GM12891 (cell line): ENCODE measurements around the gene TNFRSF25.
A peak's percentile ranks its signal among the peaks of the same experiment; 100 is the strongest.
"Not testable (repeated sequence)": the region's sequence is repeated elsewhere in the genome, so short reads cannot be mapped to it uniquely, and the experiment has no call there.

Experiments used
- DNase-seq: peaks from one replicate; pipeline ENCODE4 v3.0.0; 2011; ENCODE audit warnings: low spot score; ENCODE audit not compliant: insufficient read length
- FAIRE-seq: peaks from 2 replicates; lab custom pipeline; 2011; peaks lifted over from hg19 to GRCh38; lab: Jason Lieb, UNC
- PAX5 ChIP-seq: IDR thresholded peaks from 2 replicates; pipeline ENCODE4 v1.6.1; 2011; ENCODE audit warnings: low read length, moderate library complexity, mild to moderate bottlenecking; ENCODE audit not compliant: insufficient read depth, severe bottlenecking
- POLR2A ChIP-seq: IDR thresholded peaks from 2 replicates; pipeline ENCODE4 v1.6.1; 2011; ENCODE audit warnings: low read depth, low read length, control low read depth
- POLR2AphosphoS5 ChIP-seq: IDR thresholded peaks from 2 replicates; pipeline ENCODE4 v1.6.1; 2011; ENCODE audit warnings: low read depth, low read length, control low read depth
- POU2F2 ChIP-seq: IDR thresholded peaks from 2 replicates; pipeline ENCODE4 v1.6.1; 2011; ENCODE audit warnings: low read depth, mild to moderate bottlenecking, control low read depth, low read length, moderate library complexity
- SPI1 ChIP-seq: IDR thresholded peaks from 2 replicates; pipeline ENCODE4 v1.6.1; 2011; ENCODE audit warnings: low read depth, low read length, control low read depth
- TAF1 ChIP-seq: IDR thresholded peaks from 2 replicates; pipeline ENCODE4 v1.6.1; 2011; ENCODE audit warnings: low read depth, low read length, control low read depth

TNFRSF25 gene

DNA sequence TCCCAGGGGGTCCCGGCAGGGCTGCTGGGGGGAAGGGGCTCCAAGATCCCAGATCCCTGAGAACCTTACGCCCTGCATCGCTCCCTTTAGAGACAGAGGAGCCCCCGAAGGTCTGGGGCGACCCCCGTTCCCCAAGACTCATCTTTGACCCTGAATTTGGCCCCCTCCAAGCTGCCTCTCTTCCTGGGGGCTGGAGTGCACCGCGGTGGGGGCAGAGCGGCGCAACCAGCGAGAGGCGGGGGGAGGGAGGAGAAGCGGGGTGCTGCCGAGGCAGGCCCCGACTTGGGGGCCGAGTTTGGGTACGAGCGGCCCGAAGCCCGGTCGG is 30.9 kb upstream of the TNFRSF25 start:
- DNase-seq (no peak), FAIRE-seq (no peak)
- TF ChIP-seq POLR2AphosphoS5 (no peak), POU2F2 (no peak)

DNA sequence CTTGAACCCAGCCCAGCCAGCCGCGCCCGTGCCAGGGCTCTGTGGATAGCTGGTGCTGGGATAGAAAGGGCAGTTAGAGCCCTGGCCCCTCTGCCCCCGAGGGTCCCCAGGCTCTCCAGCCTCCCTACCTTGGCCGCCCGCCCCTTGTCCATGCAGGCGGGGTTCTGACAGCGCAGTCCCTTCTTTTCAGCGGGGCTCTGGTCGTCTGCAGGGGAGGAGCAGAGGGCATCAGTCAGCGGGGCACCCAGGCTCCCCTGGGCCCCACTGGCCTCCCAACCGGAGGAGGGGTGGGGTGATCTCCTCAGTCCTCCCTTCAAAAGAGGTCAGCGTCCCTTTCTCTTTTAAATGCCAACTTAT is 30.4 kb upstream of the TNFRSF25 start:
- DNase-seq: no peak
- no peak for TF ChIP-seq SPI1
- no peak for TF ChIP-seq POLR2AphosphoS5
- TF ChIP-seq POLR2A: no peak
- no peak for TF ChIP-seq TAF1
- no peak for TF ChIP-seq PAX5
- no peak for TF ChIP-seq POU2F2
- no peak for FAIRE-seq

GRCh38 chr1:6495540-6496364 is 29.8 kb upstream of the TNFRSF25 start:
- DNase-seq (no peak), FAIRE-seq (no peak)
- TF ChIP-seq SPI1 (no peak), POLR2AphosphoS5 (no peak), POLR2A (no peak), TAF1 (no peak), PAX5 (no peak), POU2F2 (no peak)

- FAIRE-seq: no peak
- TF ChIP-seq POLR2AphosphoS5 (no peak), TAF1 (no peak), POU2F2 (no peak), SPI1 (no peak), PAX5 (no peak)
- no peak for DNase-seq
Measured at GRCh38 chr1:6495041-6495441, 29.1 kb upstream of the TNFRSF25 start.

DNA sequence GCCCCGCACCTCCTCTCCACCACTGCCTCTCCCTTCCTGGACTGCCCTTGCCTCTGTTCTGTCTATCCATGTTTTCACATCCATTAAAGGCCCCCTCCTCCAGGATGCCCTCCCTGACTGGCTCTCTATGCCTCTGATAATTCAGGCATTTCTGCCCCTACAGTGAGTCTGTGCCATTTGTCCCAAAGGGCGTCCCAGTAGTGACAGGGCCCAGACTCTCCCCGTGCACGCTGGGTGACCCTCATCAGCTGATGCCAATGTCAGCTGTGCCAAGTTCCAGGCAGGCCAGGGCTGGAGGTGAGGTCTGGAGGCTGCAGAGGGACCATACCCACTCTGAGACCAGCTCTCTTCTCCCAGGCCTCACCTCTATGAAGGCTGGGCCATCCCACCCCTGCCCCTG is 28.7 kb upstream of the TNFRSF25 start:
- DNase-seq (no peak), FAIRE-seq (no peak)
- TF ChIP-seq POLR2AphosphoS5 (no peak), TAF1 (no peak), SPI1 (no peak), PAX5 (no peak)

DNA sequence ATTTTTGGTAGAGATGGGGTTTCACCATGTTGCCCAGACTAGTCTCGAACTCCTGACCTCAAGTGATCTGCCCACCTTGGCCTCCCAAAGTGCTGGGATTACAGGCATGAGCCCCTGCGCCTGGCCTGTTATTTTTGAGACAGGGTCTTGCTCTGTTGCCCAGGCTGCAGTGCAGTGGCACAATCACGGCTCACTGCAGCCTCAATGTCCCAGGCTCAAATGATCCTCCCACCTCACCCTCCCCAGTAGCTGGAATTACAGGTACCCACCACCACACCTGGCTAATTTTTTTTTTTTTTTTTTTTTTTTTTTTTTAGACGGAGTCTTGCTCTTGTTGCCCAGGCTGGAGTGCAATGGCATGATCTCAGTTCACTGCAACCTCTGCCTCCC is 27.9 kb upstream of the TNFRSF25 start:
- not testable (repeated sequence) for FAIRE-seq, DNase-seq

GRCh38 chr1:6491966-6492365 is 26.0 kb upstream of the TNFRSF25 start:
- TF ChIP-seq TAF1 (no peak), POU2F2 (no peak), POLR2AphosphoS5 (no peak), SPI1 (no peak), PAX5 (no peak), POLR2A (no peak)
- FAIRE-seq: no peak
- DNase-seq: no peak

DNA sequence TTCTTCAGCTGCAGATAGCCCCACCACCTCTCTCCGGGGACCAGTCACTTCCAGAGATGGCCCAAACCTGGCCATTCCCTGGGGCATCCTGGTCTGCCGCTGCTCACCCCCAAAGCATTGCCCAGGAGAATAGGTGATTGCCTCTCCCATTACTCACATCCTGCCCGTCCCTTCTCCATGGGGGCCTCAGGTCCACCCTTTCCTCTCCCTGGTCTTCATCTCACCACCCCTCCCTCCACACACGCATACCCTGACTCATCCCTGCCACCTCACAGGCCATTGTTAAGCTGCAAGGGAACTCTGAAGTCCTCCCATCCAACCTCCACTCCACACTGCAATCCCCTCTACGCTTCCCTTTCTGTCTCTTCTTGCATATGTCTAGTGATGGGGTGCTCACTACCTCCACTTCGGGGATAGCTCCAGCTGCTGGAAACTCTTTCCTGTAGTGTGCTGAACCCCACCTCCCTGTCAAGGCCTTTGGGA is 25.5 kb upstream of the TNFRSF25 start, which contains the start of gene PLEKHG5:
Gene PLEKHG5 (minus strand): TSS at position 188 of the 483 bp plus-strand sequence. CDS start 14,096 bp downstream, outside the sequence.
- DNase-seq: no peak
- TF ChIP-seq TAF1 (no peak), PAX5 (no peak), POU2F2 (no peak), SPI1 (no peak), POLR2AphosphoS5 (no peak)
- FAIRE-seq: no peak

GRCh38 chr1:6491081-6491449 is 25.1 kb upstream of the TNFRSF25 start:
- DNase-seq (no peak), FAIRE-seq (no peak)
- TF ChIP-seq TAF1: no peak
- TF ChIP-seq POU2F2: no peak
- TF ChIP-seq SPI1: peak; percentile 41; the same call in 1 of the 2 replicates
- no peak for TF ChIP-seq POLR2AphosphoS5
- TF ChIP-seq POLR2A: no peak
- TF ChIP-seq PAX5: no peak

DNA sequence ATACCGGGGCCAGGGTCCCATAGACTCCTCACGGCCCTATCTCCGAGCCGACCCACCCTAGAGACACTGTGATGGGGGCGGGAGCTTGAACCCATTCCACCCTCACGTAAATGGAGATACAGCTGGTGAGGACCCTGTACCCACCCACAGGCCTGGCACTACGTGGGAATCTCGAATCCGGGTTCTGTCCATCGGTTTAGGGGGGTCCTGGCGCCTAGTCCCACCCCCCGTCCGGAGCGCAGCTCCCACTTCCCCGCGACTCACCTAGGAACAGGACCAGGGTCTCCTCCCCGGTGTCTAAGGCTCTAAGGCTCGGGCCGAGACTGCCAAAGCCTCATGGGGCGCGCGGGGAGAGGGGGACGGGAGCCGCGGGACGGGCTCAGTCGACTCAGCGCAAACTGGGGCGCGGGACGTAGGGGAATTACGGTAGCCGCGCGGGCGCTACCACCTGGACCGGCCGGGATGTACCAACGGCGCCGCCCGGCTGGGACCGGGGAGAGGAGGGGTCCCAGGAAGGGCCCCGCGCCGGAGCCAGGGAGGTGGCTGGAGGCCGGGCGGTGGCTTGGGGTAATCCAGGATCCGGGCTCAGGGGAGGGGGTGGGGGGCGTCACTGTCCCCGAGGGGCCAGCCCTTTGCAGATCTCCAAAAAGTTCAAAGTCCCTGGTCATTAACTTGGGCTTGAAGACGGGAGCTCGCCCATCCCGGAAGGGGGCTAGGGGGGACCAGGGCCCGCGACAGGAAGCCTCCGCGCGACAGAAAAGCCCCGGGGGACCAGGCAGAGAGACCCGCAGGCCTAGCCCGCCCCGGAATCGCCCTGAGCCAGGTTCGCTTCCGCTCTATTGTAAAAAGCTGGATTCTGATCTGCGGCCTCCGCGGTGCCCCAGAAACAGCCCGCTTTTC is 24.5 kb upstream of the TNFRSF25 start:
- DNase-seq (peak; percentile 83), FAIRE-seq (peak; percentile 84)
- TF ChIP-seq SPI1 (no peak), TAF1 (no peak), POLR2A (no peak), PAX5 (no peak)
